MCF 10A (cell line): ENCODE measurements around the gene RPL32. TPM values are rescaled to one million over a fixed set of nuclear protein-coding genes. Genes with fewer than 3 reads are reported as not detected.

Experiments
- BruUV-seq: library from RNA; stranded (reverse); fragments of 400-500 nt; replicated peaks from 2 replicates; lab custom pipeline; 2021; lab: Mats Ljungman, UMichigan
- CTCF ChIA-PET: fragments of 300-600 bp; sonication (Branson Sonifier 250); formaldehyde crosslinking; extraction: SDS; loops from one replicate; lab custom pipeline; 2021; ENCODE audit warnings: antibody characterized with exemption, inconsistent platforms; lab: Yijun Ruan, JAX
- POLR2A ChIA-PET: fragments of 300-600, 350-650 bp; sonication (Branson Sonifier 250); formaldehyde crosslinking; extraction: SDS; loops from one replicate; lab custom pipeline; 2020; ENCODE audit warnings: antibody characterized with exemption, inconsistent platforms; lab: Yijun Ruan, JAX
- DNase-seq: peaks from one replicate; pipeline ENCODE4 v3.0.0-alpha.2; 2018; ENCODE audit not compliant: unreplicated experiment
- H3K27ac Mint-ChIP-seq: one replicate; pipeline ENCODE4 v1.8.0; 2022; ENCODE audit warnings: mild to moderate bottlenecking, low read depth, mixed read lengths; ENCODE audit not compliant: unreplicated experiment
- H3K27me3 Mint-ChIP-seq: one replicate; pipeline ENCODE4 v1.8.0; 2022; ENCODE audit warnings: mixed read lengths; ENCODE audit not compliant: insufficient read depth, unreplicated experiment
- H3K36me3 Mint-ChIP-seq: one replicate; pipeline ENCODE4 v1.8.0; 2022; ENCODE audit warnings: mild to moderate bottlenecking, moderate library complexity, mixed read lengths; ENCODE audit not compliant: insufficient read depth, unreplicated experiment
- H3K4me1 Mint-ChIP-seq: one replicate; pipeline ENCODE4 v1.8.0; 2022; ENCODE audit warnings: mixed read lengths; ENCODE audit not compliant: insufficient read depth, unreplicated experiment
- H3K4me3 Mint-ChIP-seq: one replicate; pipeline ENCODE4 v1.8.0; 2022; ENCODE audit warnings: mild to moderate bottlenecking, moderate library complexity, mixed read lengths; ENCODE audit not compliant: unreplicated experiment
- H3K9me3 Mint-ChIP-seq: one replicate; pipeline ENCODE4 v1.8.0; 2022; ENCODE audit warnings: mixed read lengths; ENCODE audit not compliant: unreplicated experiment
- CTCF ChIP-seq: fragments of 200-600 bp; IDR thresholded peaks from one replicate; pipeline ENCODE4 v1.8.0; 2022; ENCODE audit warnings: antibody characterized with exemption, mild to moderate bottlenecking; ENCODE audit not compliant: unreplicated experiment
- intact Hi-C: fragments of 100-400 bp; cut with micrococcal nuclease; formaldehyde crosslinking; loops from 2 replicates; pipeline ENCODE4 v1.14.1; 2022
- total RNA-seq: library from RNA; stranded (reverse); gene quantifications from 2 replicates; pipeline ENCODE4 v1.2.3, GENCODE V29; 2022

The RPL32 gene
- total RNA-seq, 1 experiment from 2014 or later = 2,288 TPM

- Mint-ChIP-seq H3K27ac (no peak overlapping the region), H3K4me1 (no peaks in the 10 kb centered on the region), H3K4me3 (no peak overlapping the region), H3K27me3 (no peaks in the 10 kb centered on the region), H3K9me3 (no peaks in the 10 kb centered on the region), H3K36me3 (peaks cover 4% of the 10 kb centered on the region)
- TF ChIP-seq CTCF = no peak
- intact Hi-C loops = no loop called here
- BruUV-seq = no TSS peak
- no peak for DNase-seq
- CTCF ChIA-PET = interaction anchor here (0.7 kb wide), 1 partner anchor 9 kb away, joined by 3 read pairs; no protein-coding TSS in a partner anchor
- POLR2A ChIA-PET = interaction anchor here (1.0 kb wide), 1 partner anchor 19 kb away, joined by 3 read pairs; no protein-coding TSS in a partner anchor
These were observed 36.8 kb upstream of the RPL32 start for GRCh38 chr3:12878141-12878574.

- CTCF ChIA-PET = interaction anchor here (0.9 to 1.0 kb wide), 2 partner anchors 9 to 14 kb away, joined by 3 to 7 read pairs; no protein-coding TSS in a partner anchor
- no peak for TF ChIP-seq CTCF
- intact Hi-C loops = no loop called here
- no TSS peak for BruUV-seq
- peaks cover 4% of the 10 kb centered on the region for H3K36me3 Mint-ChIP-seq
- no peak for DNase-seq
- POLR2A ChIA-PET = interaction anchor here (1.2 kb wide), 1 partner anchor 26 kb away, joined by 3 read pairs; no protein-coding TSS in a partner anchor
- no peaks in the 10 kb centered on the region for H3K9me3 Mint-ChIP-seq
- H3K4me1 Mint-ChIP-seq = no peaks in the 10 kb centered on the region
- H3K4me3 Mint-ChIP-seq = no peak overlapping the region
- H3K27ac Mint-ChIP-seq = no peak overlapping the region
- peaks cover under 1% of the 10 kb centered on the region for H3K27me3 Mint-ChIP-seq
These were observed 35.7 kb upstream of the RPL32 start for GRCh38 chr3:12877040-12877439.

- H3K9me3 Mint-ChIP-seq = no peaks in the 10 kb centered on the region
- peaks cover 10% of the 10 kb centered on the region for H3K27me3 Mint-ChIP-seq
- ChIA-PET POLR2A (interaction anchor here (1.2 kb wide), 1 partner anchor 26 kb away, joined by 3 read pairs; no protein-coding TSS in a partner anchor), CTCF (interaction anchor here (0.5 to 1.0 kb wide), 3 partner anchors 8 to 120 kb away, joined by 3 to 7 read pairs (median 3); no protein-coding TSS in a partner anchor)
- no peak for TF ChIP-seq CTCF
- H3K27ac Mint-ChIP-seq = no peak overlapping the region
- no peaks in the 10 kb centered on the region for H3K36me3 Mint-ChIP-seq
- intact Hi-C loops = no loop called here
- no peak overlapping the region for H3K4me3 Mint-ChIP-seq
- DNase-seq = no peak
- no peaks in the 10 kb centered on the region for H3K4me1 Mint-ChIP-seq
- no TSS peak for BruUV-seq
These were observed 34.8 kb upstream of the RPL32 start for GRCh38 chr3:12875857-12876836.

DNA sequence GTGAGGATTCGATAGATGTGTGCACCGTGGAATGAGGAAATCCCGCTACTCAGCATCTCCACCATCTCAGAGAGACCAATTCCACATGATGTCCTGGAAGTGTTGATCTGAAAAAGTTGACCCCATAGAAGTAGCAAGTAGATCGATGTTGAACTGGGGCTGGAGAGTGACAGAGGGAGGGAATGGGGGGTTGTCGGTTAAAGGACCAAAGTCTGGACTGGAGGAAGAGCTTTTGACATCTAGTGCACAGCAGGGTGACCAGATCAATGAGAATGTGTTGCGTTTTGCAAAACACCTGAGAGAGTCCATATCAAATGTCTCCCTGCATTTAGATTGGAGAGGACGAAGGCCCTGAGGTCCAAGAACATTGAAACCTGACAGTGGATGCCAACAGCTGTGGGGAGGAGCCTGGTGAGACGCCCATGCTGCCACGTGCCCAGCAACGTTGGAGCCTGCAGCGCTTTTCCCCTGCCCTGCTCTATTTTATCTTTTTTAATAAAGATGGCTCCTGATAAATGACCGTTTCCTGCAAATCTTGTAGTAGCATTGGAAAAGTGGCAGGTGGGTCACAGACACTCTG, 30.1 kb upstream of the RPL32 start:
- POLR2A ChIA-PET = no interaction called here
- H3K27ac Mint-ChIP-seq = no peak overlapping the region
- TF ChIP-seq CTCF = no peak
- H3K4me3 Mint-ChIP-seq = no peak overlapping the region
- intact Hi-C loops = no loop called here
- peaks cover 20% of the 10 kb centered on the region for H3K27me3 Mint-ChIP-seq
- no peaks in the 10 kb centered on the region for H3K36me3 Mint-ChIP-seq
- H3K9me3 Mint-ChIP-seq = no peaks in the 10 kb centered on the region
- peaks cover 8% of the 10 kb centered on the region for H3K4me1 Mint-ChIP-seq
- no peak for DNase-seq
- CTCF ChIA-PET = no interaction called here
- BruUV-seq = no TSS peak
